Measurements from ENCODE around the gene ATG16L1.

ATG16L1 gene

GRCh38 chr2:233244818-233245217 is 6.7 kb upstream of the ATG16L1 start:
- TF ChIP-seq CTCF (IDR thresholded peaks at IDR 0.05; ENCODE audit: control insufficient read depth, extremely low read depth, insufficient read depth), result no peak
- DNase-seq (ENCODE audit: low read depth), result no peak
- no peak overlapping the region for H3K4me3 ChIP-seq (ENCODE audit: low read depth, low read length)

- no peak overlapping the region for H3K4me3 ChIP-seq (ENCODE audit: low read depth, low read length)
- no peak for TF ChIP-seq CTCF (IDR thresholded peaks at IDR 0.05; ENCODE audit: control insufficient read depth, extremely low read depth, insufficient read depth)
Observed at GRCh38 chr2:233245406-233245805, 6.1 kb upstream of the ATG16L1 start.

DNA sequence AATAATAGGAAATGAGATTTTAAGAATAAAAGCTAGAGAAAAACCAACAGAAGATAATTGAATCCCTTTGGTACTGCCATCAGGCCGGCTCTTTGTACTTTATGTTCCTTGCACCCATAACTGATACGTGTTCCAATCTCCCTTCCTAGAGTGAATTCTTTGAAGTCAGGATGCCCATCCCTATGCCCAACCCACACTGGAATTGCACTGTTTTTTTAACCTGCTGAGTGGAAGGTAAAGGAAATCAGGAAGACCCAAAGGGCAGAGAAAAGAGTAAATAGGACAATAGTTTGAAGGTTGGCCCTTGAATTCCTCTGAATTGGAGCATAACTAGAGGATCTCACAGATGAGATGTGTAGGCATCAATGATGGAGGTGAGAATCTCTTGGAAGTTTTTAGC is 4.4 kb upstream of the ATG16L1 start:
- H3K4me3 ChIP-seq (ENCODE audit: low read depth, low read length), result no peak overlapping the region
- no peak for DNase-seq (ENCODE audit: low read depth)
- no peak for TF ChIP-seq CTCF (IDR thresholded peaks at IDR 0.05; ENCODE audit: control insufficient read depth, extremely low read depth, insufficient read depth)

More at GRCh38 chr2:233245406-233245805, 6.1 kb upstream of the ATG16L1 start:
- DNase-seq (ENCODE audit: low read depth), result no peak

- H3K4me3 ChIP-seq (ENCODE audit: low read depth, low read length), result no peak overlapping the region
- no peak for TF ChIP-seq CTCF (IDR thresholded peaks at IDR 0.05; ENCODE audit: control insufficient read depth, extremely low read depth, insufficient read depth)
- DNase-seq (ENCODE audit: low read depth), result no peak
Observed at GRCh38 chr2:233247744-233248143, 3.7 kb upstream of the ATG16L1 start.

- DNase-seq (ENCODE audit: low read depth), result no peak
- no peak overlapping the region for H3K4me3 ChIP-seq (ENCODE audit: low read depth, low read length)
- no peak for TF ChIP-seq CTCF (IDR thresholded peaks at IDR 0.05; ENCODE audit: control insufficient read depth, extremely low read depth, insufficient read depth)
Observed at GRCh38 chr2:233248999-233249398, 2.5 kb upstream of the ATG16L1 start.

DNA sequence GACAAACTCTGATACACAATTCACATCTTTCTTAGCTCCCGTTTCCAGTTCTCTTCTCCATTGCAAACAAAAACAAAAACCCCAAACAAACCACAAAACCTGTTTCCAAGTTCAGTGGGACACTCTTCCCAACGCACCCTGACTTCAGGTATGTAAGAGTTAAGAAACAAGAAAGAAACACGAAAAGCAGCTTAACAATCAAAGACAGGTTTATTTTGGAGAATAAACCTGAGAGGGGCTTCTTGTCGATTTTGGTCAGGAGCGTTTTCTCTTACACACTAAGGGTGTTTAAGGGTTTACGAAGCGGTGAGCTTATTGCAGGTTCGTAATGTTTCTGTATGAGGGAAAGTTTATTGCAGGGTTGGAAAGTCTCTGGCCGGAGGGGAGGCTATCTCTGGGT is 905 bp upstream of the ATG16L1 start:
- no peak for TF ChIP-seq CTCF (IDR thresholded peaks at IDR 0.05; ENCODE audit: control insufficient read depth, extremely low read depth, insufficient read depth)
- no peak overlapping the region for H3K4me3 ChIP-seq (ENCODE audit: low read depth, low read length)
- DNase-seq (ENCODE audit: low read depth), result no peak

- TF ChIP-seq CTCF (IDR thresholded peaks at IDR 0.05; ENCODE audit: control insufficient read depth, extremely low read depth, insufficient read depth), result no peak
- H3K4me3 ChIP-seq (ENCODE audit: low read depth, low read length), result peak overlapping the region; percentile 93; the same call in 1 of the 2 replicates
- DNase-seq (ENCODE audit: low read depth), result no peak
Observed at GRCh38 chr2:233250985-233251305, 528 bp upstream of the ATG16L1 start.
